H1 (cell line): Measurements from ENCODE around the gene MED16. TPM values are rescaled to one million over a fixed set of nuclear protein-coding genes. Genes with fewer than 3 reads are reported as not detected.

ENCODE experiments used
- CTCF ChIA-PET: fragments of 300-600 bp; sonication (Branson Sonifier 250); formaldehyde crosslinking; loops from one replicate; lab custom pipeline; 2021; ENCODE audit not compliant: partially characterized antibody; lab: Charles Lee
- POLR2A ChIA-PET: fragments of 300-600 bp; sonication (Branson Sonifier 250); formaldehyde crosslinking; loops from one replicate; lab custom pipeline; 2021; ENCODE audit warnings: inconsistent platforms; ENCODE audit not compliant: partially characterized antibody; lab: Charles Lee
- DNase-seq, 2 experiments: peaks; one replicate each; pipeline versions ENCODE4 v3.0.0 to v3.0.0-alpha.2; 2010 to 2022; ENCODE audit warnings: low spot score in 2 of 2, low read depth in 1 of 2, mixed read lengths in 1 of 2
- FAIRE-seq: peaks from 2 replicates; lab custom pipeline; 2011; peaks lifted over from hg19 to GRCh38; lab: Jason Lieb, UNC
- H2AFZ ChIP-seq: 2 replicates; pipeline ENCODE4 v1.8.1; 2012; ENCODE audit warnings: low read length, inconsistent platforms
- H2AK5ac ChIP-seq: 2 replicates; pipeline ENCODE4 v1.6.1; 2013; ENCODE audit warnings: low read depth, low read length
- H2BK120ac ChIP-seq: replicated peaks from 2 replicates; pipeline ENCODE3; 2013; ENCODE audit warnings: low read depth, low read length, inconsistent platforms
- H2BK12ac ChIP-seq: 2 replicates; pipeline ENCODE4 v1.6.1; 2013; ENCODE audit warnings: low read depth, low read length
- H2BK15ac ChIP-seq: 2 replicates; pipeline ENCODE4 v1.6.1; 2013; ENCODE audit warnings: low read length
- H2BK20ac ChIP-seq: 2 replicates; pipeline ENCODE4 v1.6.1; 2013; ENCODE audit warnings: low read length
- H2BK5ac ChIP-seq: 2 replicates; pipeline ENCODE4 v1.6.1; 2013; ENCODE audit warnings: low read depth, low read length
- H3K14ac ChIP-seq: 2 replicates; pipeline ENCODE4 v1.6.1; 2013; ENCODE audit warnings: inconsistent platforms; ENCODE audit not compliant: insufficient read length
- H3K18ac ChIP-seq: 2 replicates; pipeline ENCODE4 v1.6.1; 2013; ENCODE audit warnings: low read length; ENCODE audit errors: extremely low read depth
- H3K23ac ChIP-seq: 2 replicates; pipeline ENCODE4 v1.6.1; 2013; ENCODE audit warnings: inconsistent platforms; ENCODE audit not compliant: insufficient read length
- H3K23me2 ChIP-seq: 2 replicates; pipeline ENCODE4 v1.6.1; 2013; ENCODE audit warnings: low read depth, low read length
- H3K27ac ChIP-seq: 2 replicates; pipeline ENCODE4 v1.6.1; 2011; ENCODE audit warnings: low read depth, low read length, inconsistent platforms
- H3K27me3 ChIP-seq, 4 experiments: replicated peaks in 1 of 4; 1 replicate in 1 of 4; 2 replicates in 3 of 4; pipeline versions ENCODE4 v1.6.1 to v1.8.1; 2011 to 2013; ENCODE audit warnings: low read length in 3 of 4, mild to moderate bottlenecking in 3 of 4, inconsistent platforms in 2 of 4, mixed read lengths in 2 of 4, moderate library complexity in 1 of 4; ENCODE audit not compliant: control insufficient read depth in 3 of 4, insufficient read depth in 3 of 4; ENCODE audit errors: extremely low read depth in 1 of 4
- H3K36me3 ChIP-seq, 4 experiments: 2 replicates each; pipeline versions ENCODE4 v1.6.1 to v1.8.1; 2011 to 2013; ENCODE audit warnings: mild to moderate bottlenecking in 4 of 4, low read length in 3 of 4, moderate library complexity in 2 of 4, control low read depth in 1 of 4, inconsistent platforms in 1 of 4; ENCODE audit not compliant: insufficient read depth in 4 of 4, control insufficient read depth in 2 of 4
- H3K4ac ChIP-seq: replicated peaks from 2 replicates; pipeline ENCODE3; 2013; ENCODE audit warnings: low read length, low read depth, mixed read lengths, inconsistent platforms; ENCODE audit not compliant: insufficient read length
- H3K4me1 ChIP-seq, 4 experiments: replicated peaks in 1 of 4; 1 replicate in 1 of 4; 2 replicates in 3 of 4; pipeline versions ENCODE4 v1.6.1 to v1.8.1; 2011 to 2013; ENCODE audit warnings: low read length in 3 of 4, inconsistent platforms in 2 of 4, mixed read lengths in 1 of 4; ENCODE audit not compliant: insufficient read depth in 4 of 4, control insufficient read depth in 3 of 4
- H3K4me2 ChIP-seq, 2 experiments: 2 replicates each; pipeline versions ENCODE4 v1.6.1 to v1.8.1; 2011 to 2013; ENCODE audit warnings: low read depth in 2 of 2, low read length in 2 of 2, control low read depth in 1 of 2, inconsistent platforms in 1 of 2, mild to moderate bottlenecking in 1 of 2; ENCODE audit not compliant: insufficient read depth in 1 of 2
- H3K4me3 ChIP-seq, 4 experiments: fragments of 200-600, 300-600 bp in 1 of 4; sonication (generic), shearing (Covaris generic), sonication (Bioruptor Twin) in 1 of 4; 2 replicates each; pipeline versions ENCODE4 v1.5.1 to v1.8.1; 2011 to 2016; ENCODE audit warnings: low read length in 4 of 4, low read depth in 3 of 4, control low read depth in 2 of 4, inconsistent platforms in 2 of 4, mild to moderate bottlenecking in 2 of 4, mixed read lengths in 1 of 4, moderate library complexity in 1 of 4; ENCODE audit not compliant: insufficient read depth in 2 of 4; ENCODE audit errors: extremely low read depth in 1 of 4
- H3K56ac ChIP-seq: replicated peaks from 2 replicates; pipeline ENCODE3; 2013; ENCODE audit warnings: low read depth, mild to moderate bottlenecking, mixed read lengths, low read length, inconsistent platforms; ENCODE audit not compliant: insufficient read length
- H3K79me1 ChIP-seq: 2 replicates; pipeline ENCODE4 v1.6.1; 2013; ENCODE audit warnings: low read depth, low read length, control low read depth
- H3K79me2 ChIP-seq, 2 experiments: 2 replicates each; pipeline versions ENCODE4 v1.6.1 to v1.8.1; 2012 to 2013; ENCODE audit warnings: low read length in 2 of 2, mild to moderate bottlenecking in 2 of 2, inconsistent platforms in 1 of 2; ENCODE audit not compliant: insufficient read depth in 2 of 2, control insufficient read depth in 1 of 2
- H3K9ac ChIP-seq, 4 experiments: replicated peaks in 1 of 4; 1 replicate in 1 of 4; 2 replicates in 3 of 4; pipeline versions ENCODE4 v1.6.1 to v1.8.1; 2011 to 2013; ENCODE audit warnings: low read depth in 3 of 4, low read length in 3 of 4, control low read depth in 2 of 4, mild to moderate bottlenecking in 2 of 4, moderate library complexity in 2 of 4, inconsistent platforms in 1 of 4; ENCODE audit errors: extremely low read depth in 1 of 4
- H3K9me3 ChIP-seq, 2 experiments: 2 replicates each; pipeline versions ENCODE4 v1.6.1 to v1.8.1; 2012 to 2013; ENCODE audit warnings: mild to moderate bottlenecking in 2 of 2, moderate library complexity in 2 of 2, control low read depth in 1 of 2, inconsistent platforms in 1 of 2, low read depth in 1 of 2, low read length in 1 of 2, mixed read lengths in 1 of 2; ENCODE audit not compliant: insufficient read depth in 2 of 2
- H4K20me1 ChIP-seq, 2 experiments: replicated peaks in 1 of 2; 2 replicates each; pipeline versions ENCODE3 to v1.8.1; 2011 to 2013; ENCODE audit warnings: inconsistent platforms in 2 of 2, low read length in 2 of 2, mild to moderate bottlenecking in 1 of 2; ENCODE audit not compliant: insufficient read depth in 2 of 2, control insufficient read depth in 1 of 2
- H4K5ac ChIP-seq: 2 replicates; pipeline ENCODE4 v1.6.1; 2013; ENCODE audit warnings: low read length, low read depth, mixed read lengths, inconsistent platforms; ENCODE audit not compliant: insufficient read length
- H4K8ac ChIP-seq: 2 replicates; pipeline ENCODE4 v1.8.0; 2013; ENCODE audit warnings: mild to moderate bottlenecking, moderate library complexity, low read length, inconsistent platforms; ENCODE audit not compliant: insufficient read depth; ENCODE audit errors: extremely low read depth
- H4K91ac ChIP-seq: replicated peaks from 2 replicates; pipeline ENCODE3; 2013; ENCODE audit warnings: low read length, mixed read lengths, inconsistent platforms; ENCODE audit not compliant: insufficient read length
- CHD2 ChIP-seq: IDR thresholded peaks from 2 replicates; pipeline ENCODE4 v1.6.1; 2012; ENCODE audit warnings: low read length, improper control_type of control experiment
- EZH2 ChIP-seq: fragments of 200-600 bp; sonication (generic); IDR thresholded peaks from 2 replicates; pipeline ENCODE4 v1.7.1; 2012; ENCODE audit warnings: low read depth, mild to moderate bottlenecking, moderate library complexity, low read length, inconsistent platforms; ENCODE audit not compliant: severe bottlenecking
- GABPA ChIP-seq: IDR thresholded peaks from 2 replicates; pipeline ENCODE4 v1.6.1; 2011; ENCODE audit warnings: mild to moderate bottlenecking, low read length, moderate library complexity, borderline replicate concordance; ENCODE audit not compliant: insufficient read depth
- HDAC2 ChIP-seq, 2 experiments: fragments of 300-600 bp in 1 of 2; sonication (generic) in 1 of 2; IDR thresholded peaks; 2 replicates each; pipeline ENCODE4 v1.6.1; 2011 to 2012; ENCODE audit warnings: low read depth in 2 of 2, low read length in 2 of 2, mild to moderate bottlenecking in 2 of 2, moderate library complexity in 2 of 2, borderline replicate concordance in 1 of 2, inconsistent platforms in 1 of 2
- KDM1A ChIP-seq: fragments of 200-600, 300-600 bp; sonication (generic); IDR thresholded peaks from 2 replicates; pipeline ENCODE4 v1.7.1; 2016; ENCODE audit warnings: mild to moderate bottlenecking, low read length, borderline replicate concordance
- SP4 ChIP-seq: IDR thresholded peaks from 2 replicates; pipeline ENCODE4 v1.6.1; 2012; ENCODE audit warnings: low read length, inconsistent platforms
- SRF ChIP-seq: IDR thresholded peaks from 2 replicates; pipeline ENCODE4 v1.6.1; 2011; ENCODE audit warnings: mild to moderate bottlenecking, low read depth, low read length, moderate library complexity
- YY1 ChIP-seq: IDR thresholded peaks from 2 replicates; pipeline ENCODE4 v1.6.1; 2011; ENCODE audit warnings: low read depth, mild to moderate bottlenecking, low read length
- WGBS, 2 experiments: shearing (Covaris generic) in 1 of 2; methylation state at CpG; one replicate each; pipeline versions ENCODE4 v1.1.6 to v1.1.7; 2013 to 2015; ENCODE audit warnings: low lambda C conversion rate in 2 of 2, mixed read lengths in 2 of 2, inconsistent platforms in 1 of 2, low coverage in 1 of 2, missing lambda C conversion rate in 1 of 2; ENCODE audit not compliant: insufficient replicate concordance in 2 of 2, insufficient coverage in 1 of 2, insufficient read length in 1 of 2; ENCODE audit errors: extremely low coverage in 1 of 2, missing lambda C conversion rate in 1 of 2; 5-methylcytosine and 5-hydroxymethylcytosine counted together
- polyA plus RNA-seq, 7 experiments: library from polyadenylated mRNA; depleted of rRNA in 3 of 7; stranded (reverse) in 5 of 7; unstranded in 2 of 7; fragments of >200 nt in 5 of 7; fragments of 200-250 nt in 2 of 7; gene quantifications; 1 replicate in 5 of 7; 2 replicates in 1 of 7; 4 replicates in 1 of 7; pipeline versions ENCODE4 v1.2.1 to v1.2.3, GENCODE V29; 2011 to 2013; ENCODE audit warnings: missing spikeins in 2 of 7, mixed read lengths in 2 of 7
- total RNA-seq: library from RNA; stranded (reverse); fragmentation: NEBNext Ultra II Directional; extraction: Animal tissue kit (Norgen Biotek cat#: 25700); gene quantifications from 2 replicates; pipeline ENCODE4 v1.2.1, GENCODE V29; 2021
- TF ChIP-seq, protein P1 (sequence below): IDR thresholded peaks from 2 replicates; pipeline ENCODE4 v1.6.1; 2011; ENCODE audit warnings: low read length, improper control_type of control experiment

MED16 gene
- total and polyA plus RNA-seq, 2 of the 8 experiments (the other 6 are each of a cell fraction or from before 2014, with no cell fraction given) = 51.0 to 67.2 TPM

DNA sequence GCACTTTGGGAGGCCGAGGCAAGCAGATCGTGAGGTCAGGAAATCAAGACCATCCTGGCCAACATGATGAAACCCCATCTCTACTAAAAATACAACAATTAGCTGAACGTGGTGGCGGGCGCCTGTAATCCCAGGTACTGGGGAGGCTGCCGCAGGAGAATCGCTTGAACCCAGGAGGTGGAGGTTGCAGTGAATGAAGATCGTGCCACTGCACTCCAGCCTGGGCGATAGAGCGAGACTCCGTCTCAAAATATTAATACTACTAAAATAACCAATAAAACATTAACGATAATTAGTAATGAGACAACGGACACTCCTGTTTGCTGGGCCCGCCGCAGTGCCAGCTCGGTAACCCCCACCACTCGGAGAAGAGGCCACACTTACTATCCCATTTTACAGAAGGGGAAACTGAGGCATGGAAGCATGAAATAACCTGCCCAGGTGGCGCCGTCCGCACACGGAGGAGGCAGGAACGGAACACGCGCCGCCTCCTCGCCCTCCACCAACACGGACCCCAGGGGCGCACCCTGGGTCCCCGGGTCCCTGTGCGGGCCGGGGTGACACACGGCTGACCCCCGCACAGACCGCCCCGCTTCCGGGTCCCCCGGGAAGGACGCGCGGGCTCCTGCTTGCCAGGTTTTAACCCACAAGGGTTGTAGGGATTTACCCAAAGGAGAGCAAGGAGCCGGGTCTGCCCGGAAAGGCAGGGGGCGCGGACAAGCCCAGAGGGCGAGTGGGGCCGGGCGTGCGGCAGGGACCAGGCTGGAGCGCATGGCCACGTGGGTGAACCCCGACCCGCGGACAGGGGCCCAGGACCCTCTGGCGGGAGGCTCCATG is 18.4 kb upstream of the MED16 start:
- Histone ChIP-seq H3K18ac (no peak overlapping the region; the same call in 1 of the 2 replicates), H3K9me3 (no peaks in the 10 kb centered on the region), H3K14ac (no peak overlapping the region), H3K4me1 (peaks cover 0 to 7% (median 3%) of the 10 kb centered on the region in 4 experiments; a peak in 3 of 7 replicates), H2BK20ac (no peak overlapping the region), H2AFZ (no peak overlapping the region), H3K4me3 (peak overlapping the region; percentile 26 to 58 (median 40)), H4K91ac (no peak overlapping the region), H3K9ac (no peak overlapping the region), H2BK12ac (no peak overlapping the region), H3K36me3 (peaks cover 0 to 3% (median 0%) of the 10 kb centered on the region in 4 experiments; a peak in 1 of 8 replicates), H2AK5ac (no peak overlapping the region), H3K79me1 (peaks cover 12% of the 10 kb centered on the region), H2BK120ac (no peak overlapping the region), H3K23ac (no peak overlapping the region), H4K5ac (no peak overlapping the region), H3K79me2 (peaks cover 0 to 33% of the 10 kb centered on the region in 2 experiments), H3K27me3 (no peaks in the 10 kb centered on the region; a peak in 3 of 7 replicates), H4K8ac (no peak overlapping the region; the same call in 1 of the 2 replicates), H3K4me2 (peak overlapping the region; percentile 20 to 55; a peak in 3 of 4 replicates), H3K56ac (no peak overlapping the region), H3K27ac (no peak overlapping the region), H2BK15ac (no peak overlapping the region), H3K23me2 (peaks cover 4% of the 10 kb centered on the region; the same call in 1 of the 2 replicates), H4K20me1 (peaks cover 11 to 16% of the 10 kb centered on the region in 2 experiments), H3K4ac (no peak overlapping the region), H2BK5ac (no peak overlapping the region)
- 66% methylated on average over 43 of the region's 54 CpGs; no CpG with 5 or more reads in 1 of the 2 experiments for WGBS, 2 experiments
- POLR2A ChIA-PET = interaction anchor here (0.6 to 1.9 kb wide), 5 partner anchors 8 to 40 kb away, joined by 3 to 4 read pairs (median 3); partner anchors contain the start of gene RNU6-9
- FAIRE-seq (no peak), DNase-seq (peak in 1 of 2 experiments; percentile 79)
- CTCF ChIA-PET = interaction anchor here (1.0 to 1.8 kb wide), 2 partner anchors 12 to 14 kb away, joined by 3 to 7 read pairs; no protein-coding TSS in a partner anchor
- TF ChIP-seq EZH2 = no peak
- no peak for TF ChIP-seq SP4
- TF ChIP-seq CHD2 = no peak
- TF ChIP-seq SRF = no peak
- 0 out of 4 replicates have a peak, but pooled peaks of 1 of the 2 experiments have one; percentile 29 for TF ChIP-seq HDAC2 (IDR thresholded peaks at IDR 0.05; ENCODE audit: borderline replicate concordance in 1 of 2, low read depth in 2 of 2, low read length in 2 of 2)
- TF ChIP-seq GABPA = peak; percentile 44; the same call in 1 of the 2 replicates
- TF ChIP-seq YY1 = no peak
- TF ChIP-seq, protein P1, sequence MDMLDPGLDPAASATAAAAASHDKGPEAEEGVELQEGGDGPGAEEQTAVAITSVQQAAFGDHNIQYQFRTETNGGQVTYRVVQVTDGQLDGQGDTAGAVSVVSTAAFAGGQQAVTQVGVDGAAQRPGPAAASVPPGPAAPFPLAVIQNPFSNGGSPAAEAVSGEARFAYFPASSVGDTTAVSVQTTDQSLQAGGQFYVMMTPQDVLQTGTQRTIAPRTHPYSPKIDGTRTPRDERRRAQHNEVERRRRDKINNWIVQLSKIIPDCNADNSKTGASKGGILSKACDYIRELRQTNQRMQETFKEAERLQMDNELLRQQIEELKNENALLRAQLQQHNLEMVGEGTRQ = 0 out of 2 replicates have a peak, but pooled peaks have one; percentile 30
- TF ChIP-seq KDM1A = 0 out of 2 replicates have a peak, but pooled peaks have one; percentile 57
